Measurements from ENCODE around the gene FBXW4.
A peak's percentile ranks its signal among the peaks of the same experiment; 100 is the strongest.

FBXW4 gene, protein sequence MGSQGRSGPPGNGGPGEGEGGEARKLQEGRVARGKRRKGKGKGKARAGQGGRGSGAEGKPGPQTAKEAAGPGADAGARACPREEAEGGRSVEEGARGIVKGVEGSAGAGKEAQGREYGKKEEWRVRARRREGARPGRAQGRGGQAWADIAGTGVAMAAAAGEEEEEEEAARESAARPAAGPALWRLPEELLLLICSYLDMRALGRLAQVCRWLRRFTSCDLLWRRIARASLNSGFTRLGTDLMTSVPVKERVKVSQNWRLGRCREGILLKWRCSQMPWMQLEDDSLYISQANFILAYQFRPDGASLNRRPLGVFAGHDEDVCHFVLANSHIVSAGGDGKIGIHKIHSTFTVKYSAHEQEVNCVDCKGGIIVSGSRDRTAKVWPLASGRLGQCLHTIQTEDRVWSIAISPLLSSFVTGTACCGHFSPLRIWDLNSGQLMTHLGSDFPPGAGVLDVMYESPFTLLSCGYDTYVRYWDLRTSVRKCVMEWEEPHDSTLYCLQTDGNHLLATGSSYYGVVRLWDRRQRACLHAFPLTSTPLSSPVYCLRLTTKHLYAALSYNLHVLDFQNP
- 8.1 to 18.1 (median 12.1) reads per million in 17 experiments for total RNA-seq

GRCh38 chr10:101694674-101695403 is at the start of gene FBXW4:
Gene FBXW4, minus strand, starts transcription at chr10:101695170. Its CDS starts 65 bp downstream, at chr10:101695105.
- DNase-seq = peak; percentile 69 to 86 (median 77)

DNA sequence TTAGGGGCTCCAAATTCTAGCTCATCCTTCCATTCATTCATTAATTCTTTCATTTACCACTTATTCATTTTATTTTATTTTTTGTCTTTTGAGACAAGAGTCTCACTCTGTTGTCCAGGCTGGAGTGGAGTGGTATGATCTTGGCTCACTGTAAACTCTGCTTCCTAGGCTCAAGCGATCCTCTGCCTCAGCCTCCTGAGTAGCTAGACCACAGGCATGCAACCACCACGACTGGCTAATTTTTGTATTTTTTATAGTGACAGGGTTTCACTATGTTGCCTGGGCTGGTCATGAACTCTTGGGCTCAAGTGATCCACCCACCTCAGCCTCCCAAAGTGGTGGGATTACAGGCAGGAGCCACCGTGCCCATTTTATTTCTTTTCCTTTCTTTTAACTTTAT is 49.3 kb upstream of the FBXW4 start:
- DNase-seq = no peak

GRCh38 chr10:101741938-101742337 is 47.0 kb upstream of the FBXW4 start:
- DNase-seq = no peak

GRCh38 chr10:101736666-101737065 is 41.7 kb upstream of the FBXW4 start:
- DNase-seq = no peak

GRCh38 chr10:101732096-101732495 is 37.1 kb upstream of the FBXW4 start:
- DNase-seq = no peak

GRCh38 chr10:101726115-101726387 is 31.1 kb upstream of the FBXW4 start:
- DNase-seq = no peak

DNA sequence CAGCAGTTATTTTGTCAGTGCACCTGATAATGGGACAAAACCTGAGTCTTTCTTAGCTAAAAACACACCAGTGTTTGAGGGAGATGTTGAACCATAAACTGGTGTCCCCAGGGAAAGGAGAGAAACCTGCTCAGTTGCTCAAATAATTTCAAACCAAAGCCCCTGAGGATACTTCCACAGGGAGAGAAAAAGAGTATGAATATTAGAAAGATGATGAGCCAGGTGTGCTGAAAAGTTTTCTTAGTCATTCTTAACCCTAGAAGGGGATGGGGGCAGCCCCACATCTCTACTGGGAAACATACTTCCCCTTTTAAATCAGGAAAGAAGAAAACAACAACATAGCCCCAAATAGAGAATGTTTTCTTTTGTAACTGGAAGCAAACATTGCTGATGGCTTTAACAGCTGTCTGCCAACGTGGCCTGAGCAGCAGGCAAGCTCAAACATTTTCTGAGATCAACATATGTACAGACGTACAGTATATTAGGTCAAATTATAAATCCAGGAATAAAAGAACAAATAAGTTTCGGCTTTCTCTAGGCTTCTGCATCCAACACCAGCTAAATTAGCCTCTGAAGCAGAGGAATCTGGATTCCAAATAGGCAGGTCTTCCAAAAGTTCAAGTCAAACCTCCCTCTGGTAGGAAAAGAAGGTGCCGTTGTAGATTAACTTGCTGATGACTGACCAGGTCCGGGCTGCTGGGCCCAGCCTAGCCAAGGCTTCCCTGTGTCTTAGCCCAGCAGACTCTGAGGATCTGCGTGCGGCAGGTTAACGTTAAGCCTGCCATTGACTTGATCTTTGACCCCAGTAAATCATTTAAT is 30.5 kb upstream of the FBXW4 start:
- no peak for DNase-seq

- no peak for DNase-seq
These were observed 29.5 kb upstream of the FBXW4 start for GRCh38 chr10:101724446-101724845.

DNA sequence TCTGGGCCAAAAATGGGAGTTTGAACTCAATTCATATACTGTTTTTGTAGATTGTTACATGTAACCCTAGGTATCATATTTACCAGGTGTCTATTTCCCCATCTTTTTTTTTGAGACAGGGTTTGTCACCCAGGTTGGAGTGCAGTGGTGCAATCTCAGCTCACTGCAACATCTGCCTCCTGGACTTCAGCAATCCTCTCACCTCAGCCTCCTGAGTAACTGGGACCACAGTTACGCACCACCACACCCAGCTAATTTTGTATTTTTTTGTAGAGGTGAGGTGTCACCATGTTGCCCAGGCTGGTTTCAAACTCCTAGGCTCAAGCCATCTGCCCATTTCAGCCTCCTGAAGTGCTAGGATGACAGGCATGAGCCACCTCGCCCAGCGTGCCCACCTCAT is 28.2 kb upstream of the FBXW4 start:
- DNase-seq = no peak

DNA sequence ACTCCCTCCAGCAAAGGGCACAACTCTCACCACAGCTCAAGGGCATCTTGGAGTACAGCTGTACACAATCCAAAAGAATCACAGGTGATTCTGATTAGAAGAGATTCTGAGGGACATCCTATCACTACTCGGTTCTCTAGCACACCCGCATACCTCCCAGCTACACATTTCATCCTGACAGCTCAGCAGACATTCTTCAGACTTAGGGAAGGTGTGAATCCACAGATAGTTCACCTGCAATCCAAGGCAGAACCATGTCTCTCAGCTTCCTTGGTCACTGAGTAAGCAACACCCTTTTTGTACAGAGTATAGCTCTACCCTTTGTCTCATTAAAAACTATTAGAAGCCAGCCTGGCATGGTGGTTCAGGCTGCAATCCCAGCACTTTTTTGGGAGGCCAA is 26.8 kb upstream of the FBXW4 start:
- DNase-seq = no peak

GRCh38 chr10:101720606-101721230 is 25.7 kb upstream of the FBXW4 start:
- DNase-seq = no peak

- no peak for DNase-seq
These were observed 23.8 kb upstream of the FBXW4 start for GRCh38 chr10:101718690-101719275.

GRCh38 chr10:101716891-101717659 is 22.1 kb upstream of the FBXW4 start:
- DNase-seq = no peak

DNA sequence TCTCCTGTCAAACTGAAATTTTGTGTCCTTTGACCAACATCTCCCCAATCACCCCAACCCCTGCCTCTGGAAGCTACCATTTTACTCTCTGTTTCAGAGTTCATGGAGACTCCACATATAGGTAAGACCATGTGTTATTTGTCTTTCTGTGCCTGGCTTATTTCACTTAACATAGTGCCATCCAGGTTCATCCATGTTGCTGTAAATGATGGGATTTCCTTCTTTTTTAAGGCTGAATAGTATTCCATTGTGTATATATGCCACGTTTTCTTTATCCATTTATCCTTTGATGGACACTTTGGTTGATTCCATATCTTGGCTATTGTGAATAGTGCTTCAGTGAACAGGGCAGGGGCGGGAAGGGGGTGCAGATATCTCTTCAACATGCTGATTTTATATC is 18.0 kb upstream of the FBXW4 start:
- DNase-seq = no peak

DNA sequence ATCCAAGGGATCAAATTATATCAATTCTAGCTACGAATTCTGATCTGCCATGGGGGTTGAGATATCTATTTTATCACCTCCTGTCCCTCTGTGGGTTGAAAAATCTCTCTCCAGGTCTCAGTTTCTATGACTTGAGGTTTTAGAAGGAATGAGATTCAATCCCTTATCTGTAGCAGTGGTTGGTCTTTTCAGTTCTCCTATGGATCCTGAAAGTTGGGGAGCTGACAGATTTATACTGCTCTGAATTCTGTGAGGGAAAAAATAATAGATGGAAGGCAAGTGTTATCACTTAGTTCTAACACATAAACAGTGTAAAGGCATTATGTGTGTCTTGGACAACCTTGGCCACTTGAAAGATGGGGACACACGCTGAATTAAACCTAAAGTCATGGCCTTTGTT is 15.8 kb upstream of the FBXW4 start:
- no peak for DNase-seq

- DNase-seq = peak in 1 of 4 experiments; percentile 2
These were observed 15.2 kb upstream of the FBXW4 start for GRCh38 chr10:101710059-101710695.

DNA sequence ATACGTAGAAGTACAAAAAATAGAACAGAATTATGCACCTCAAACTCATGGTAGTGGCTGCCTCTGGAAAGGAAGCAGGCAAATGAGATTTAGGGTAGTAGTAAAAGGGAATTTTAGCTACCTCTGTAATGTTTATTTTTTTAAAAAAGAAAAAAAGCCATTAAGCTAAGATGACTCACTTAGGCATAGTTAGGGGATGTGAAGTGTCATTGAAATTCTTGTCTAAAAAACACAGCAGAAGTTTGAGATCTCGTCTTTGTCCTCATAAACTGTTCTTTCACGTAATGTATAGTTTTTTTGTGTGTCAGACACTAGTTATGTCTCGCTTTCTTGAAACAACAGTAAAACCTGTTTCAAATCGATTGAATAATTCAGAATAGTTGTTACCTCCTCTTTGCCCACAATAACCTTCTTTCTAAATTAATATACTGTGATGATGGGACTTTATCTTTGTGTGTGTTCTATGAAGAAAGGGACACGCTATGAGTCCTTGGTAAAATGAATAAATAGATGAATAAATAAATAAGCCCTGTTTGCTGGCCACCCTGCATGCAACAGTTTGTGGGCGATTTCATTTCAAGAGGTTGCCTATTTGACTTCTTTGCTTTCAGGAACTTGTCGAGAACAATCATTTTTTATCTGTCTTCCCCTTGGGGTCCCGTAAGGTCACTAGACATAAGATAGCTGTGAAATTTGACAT is 14.5 kb upstream of the FBXW4 start:
- no peak for DNase-seq

DNA sequence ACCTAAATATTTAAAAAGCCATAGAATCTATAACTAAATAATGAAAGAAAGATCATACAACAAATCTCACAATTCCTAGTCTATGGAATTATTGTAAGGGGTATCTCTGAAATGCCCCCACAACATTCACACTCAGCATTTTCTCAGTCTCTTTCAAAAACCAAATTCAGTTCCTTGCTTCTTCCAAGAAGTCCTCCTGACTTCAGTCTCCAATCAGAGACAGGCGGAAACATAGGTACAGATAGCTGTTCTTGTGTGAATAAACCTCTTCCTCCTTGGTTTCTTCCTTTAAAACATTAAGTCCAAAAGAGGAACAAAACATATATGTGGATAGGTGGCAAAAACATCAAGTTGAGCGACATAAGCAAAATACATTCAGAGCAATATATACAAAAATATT is 13.9 kb upstream of the FBXW4 start:
- peak in 2 of 4 experiments; percentile 7 to 13 for DNase-seq

DNA sequence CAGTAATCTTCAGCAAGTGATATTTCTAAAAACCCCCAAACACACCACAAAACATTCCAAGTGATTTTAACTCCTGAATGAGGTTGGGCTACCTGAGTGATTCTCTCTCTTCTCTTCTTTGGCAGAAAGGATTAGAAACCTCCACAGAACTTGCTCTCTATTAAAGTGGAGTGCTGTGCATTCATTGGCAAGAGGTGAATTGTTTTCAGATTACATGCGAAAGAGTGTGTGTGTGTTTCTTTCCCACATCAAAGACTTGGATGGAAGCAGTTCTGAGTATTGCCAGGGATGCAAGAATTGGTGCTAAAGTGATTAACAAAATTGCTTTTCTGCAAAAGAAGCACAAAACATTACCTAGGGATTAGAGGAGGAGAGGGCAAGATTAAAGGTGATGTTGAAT is 13.1 kb upstream of the FBXW4 start:
- DNase-seq = no peak

- DNase-seq = no peak
These were observed 9.4 kb upstream of the FBXW4 start for GRCh38 chr10:101704331-101704730.

All from suppressor macrophage (primary cell).